Measurements from ENCODE around the gene PAFAH1B2. TPM values are rescaled to one million over a fixed set of nuclear protein-coding genes. Genes with fewer than 3 reads are reported as not detected.
A peak's percentile ranks its signal among the peaks of the same experiment; 100 is the strongest.
"Not testable (repeated sequence)": the region's sequence is repeated elsewhere in the genome, so short reads cannot be mapped to it uniquely, and the experiment has no call there.

The PAFAH1B2 gene
- polyA plus RNA-seq, 6 donors from 2014 or later: 18.0 to 23.3 (median 20.9) TPM

GRCh38 chr11:117110294-117110950 is 33.7 kb upstream of the PAFAH1B2 start:
- ATAC-seq (ENCODE audit: low read depth in 2 of 2): no peak
- H3K4me3 Mint-ChIP-seq: no peak overlapping the region
- no peak overlapping the region for H3K27ac Mint-ChIP-seq

GRCh38 chr11:117112497-117112896 is 31.6 kb upstream of the PAFAH1B2 start:
- H3K36me3 Mint-ChIP-seq; H3K27me3 Mint-ChIP-seq; H3K4me1 Mint-ChIP-seq; ATAC-seq (ENCODE audit: low read depth in 2 of 2); DNase-seq; H3K9me3 Mint-ChIP-seq: not testable (repeated sequence)
- H3K4me3 Mint-ChIP-seq: peak overlapping the region in 1 of 8 donors; percentile 40
- H3K27ac Mint-ChIP-seq: peak overlapping the region in 2 of 6 donors; percentile 60 to 88

More at GRCh38 chr11:117110294-117110950, 33.7 kb upstream of the PAFAH1B2 start:
- DNase-seq: no peak
- Mint-ChIP-seq H3K9me3 (no peaks in the 10 kb centered on the region), H3K36me3 (no peaks in the 10 kb centered on the region), H3K27me3 (no peaks in the 10 kb centered on the region), H3K4me1 (peaks cover 0 to 4% (median 4%) of the 10 kb centered on the region in 3 donors)

- not testable (repeated sequence) for H3K4me1 Mint-ChIP-seq; H3K9me3 Mint-ChIP-seq; ATAC-seq (ENCODE audit: low read depth in 2 of 2); H3K27me3 Mint-ChIP-seq; DNase-seq; H3K27ac Mint-ChIP-seq; H3K36me3 Mint-ChIP-seq; H3K4me3 Mint-ChIP-seq
Observed at GRCh38 chr11:117112939-117113338, 31.1 kb upstream of the PAFAH1B2 start.

GRCh38 chr11:117117681-117118080 is 26.4 kb upstream of the PAFAH1B2 start:
- Mint-ChIP-seq H3K9me3 (no peaks in the 10 kb centered on the region), H3K4me1 (no peaks in the 10 kb centered on the region), H3K27ac (peak overlapping the region in 1 of 6 donors; percentile 29), H3K36me3 (no peaks in the 10 kb centered on the region), H3K27me3 (no peaks in the 10 kb centered on the region), H3K4me3 (no peak overlapping the region)
- DNase-seq (no peak), ATAC-seq (ENCODE audit: low read depth in 2 of 2) (no peak)

- Mint-ChIP-seq H3K27ac (no peak overlapping the region), H3K4me1 (no peaks in the 10 kb centered on the region), H3K36me3 (no peaks in the 10 kb centered on the region), H3K27me3 (peaks cover 0 to 11% (median 0%) of the 10 kb centered on the region in 3 donors), H3K9me3 (no peaks in the 10 kb centered on the region), H3K4me3 (no peak overlapping the region)
- ATAC-seq (ENCODE audit: low read depth in 2 of 2): no peak
- no peak for DNase-seq
Observed at GRCh38 chr11:117121176-117121575, 22.9 kb upstream of the PAFAH1B2 start.

GRCh38 chr11:117122556-117122955 is 21.5 kb upstream of the PAFAH1B2 start:
- no peak overlapping the region for H3K27ac Mint-ChIP-seq
- no peak overlapping the region for H3K4me3 Mint-ChIP-seq
- H3K27me3 Mint-ChIP-seq: peaks cover 0 to 11% (median 0%) of the 10 kb centered on the region in 3 donors
- H3K4me1 Mint-ChIP-seq: no peaks in the 10 kb centered on the region
- no peak for ATAC-seq (ENCODE audit: low read depth in 2 of 2)
- no peaks in the 10 kb centered on the region for H3K36me3 Mint-ChIP-seq
- H3K9me3 Mint-ChIP-seq: no peaks in the 10 kb centered on the region
- no peak for DNase-seq

GRCh38 chr11:117126223-117126965 is 17.7 kb upstream of the PAFAH1B2 start:
- Mint-ChIP-seq H3K9me3 (no peaks in the 10 kb centered on the region), H3K36me3 (no peaks in the 10 kb centered on the region), H3K4me1 (no peaks in the 10 kb centered on the region), H3K27ac (peak overlapping the region in 1 of 6 donors; percentile 33), H3K4me3 (no peak overlapping the region), H3K27me3 (peaks cover 0 to 11% (median 0%) of the 10 kb centered on the region in 3 donors)
- no peak for ATAC-seq (ENCODE audit: low read depth in 2 of 2)
- DNase-seq: no peak

GRCh38 chr11:117127171-117127901 is 16.8 kb upstream of the PAFAH1B2 start:
- no peaks in the 10 kb centered on the region for H3K9me3 Mint-ChIP-seq
- no peak for DNase-seq
- no peaks in the 10 kb centered on the region for H3K4me1 Mint-ChIP-seq
- H3K27me3 Mint-ChIP-seq: peaks cover 0 to 11% (median 0%) of the 10 kb centered on the region in 3 donors
- H3K4me3 Mint-ChIP-seq: peak overlapping the region in 1 of 8 donors; percentile 9
- H3K36me3 Mint-ChIP-seq: no peaks in the 10 kb centered on the region
- no peak for ATAC-seq (ENCODE audit: low read depth in 2 of 2)
- H3K27ac Mint-ChIP-seq: peak overlapping the region in 3 of 6 donors; percentile 25 to 70 (median 29)

- Mint-ChIP-seq H3K27me3 (peaks cover 0 to 7% (median 0%) of the 10 kb centered on the region in 3 donors), H3K27ac (no peak overlapping the region), H3K36me3 (no peaks in the 10 kb centered on the region), H3K9me3 (no peaks in the 10 kb centered on the region), H3K4me1 (no peaks in the 10 kb centered on the region), H3K4me3 (no peak overlapping the region)
- no peak for ATAC-seq (ENCODE audit: low read depth in 2 of 2)
- no peak for DNase-seq
Observed at GRCh38 chr11:117128289-117128688, 15.8 kb upstream of the PAFAH1B2 start.

- not testable (repeated sequence) for H3K36me3 Mint-ChIP-seq; H3K27ac Mint-ChIP-seq; DNase-seq; H3K9me3 Mint-ChIP-seq; H3K4me3 Mint-ChIP-seq; ATAC-seq (ENCODE audit: low read depth in 2 of 2); H3K27me3 Mint-ChIP-seq; H3K4me1 Mint-ChIP-seq
Observed at GRCh38 chr11:117130396-117130795, 13.7 kb upstream of the PAFAH1B2 start.

- ATAC-seq (ENCODE audit: low read depth in 2 of 2) (no peak), DNase-seq (no peak)
- Mint-ChIP-seq H3K27ac (peak overlapping the region in 1 of 6 donors; percentile 14), H3K4me3 (no peak overlapping the region), H3K4me1 (no peaks in the 10 kb centered on the region), H3K36me3 (no peaks in the 10 kb centered on the region), H3K9me3 (no peaks in the 10 kb centered on the region), H3K27me3 (no peaks in the 10 kb centered on the region)
Observed at GRCh38 chr11:117130879-117131278, 13.2 kb upstream of the PAFAH1B2 start.

GRCh38 chr11:117134431-117134830 is 9.7 kb upstream of the PAFAH1B2 start:
- Mint-ChIP-seq H3K4me1 (no peaks in the 10 kb centered on the region), H3K27me3 (peaks cover 0 to 4% (median under 1%) of the 10 kb centered on the region in 3 donors), H3K36me3 (no peaks in the 10 kb centered on the region), H3K4me3 (no peak overlapping the region), H3K9me3 (no peaks in the 10 kb centered on the region), H3K27ac (no peak overlapping the region)
- DNase-seq (no peak), ATAC-seq (ENCODE audit: low read depth in 2 of 2) (no peak)

- H3K27ac Mint-ChIP-seq; H3K9me3 Mint-ChIP-seq; ATAC-seq (ENCODE audit: low read depth in 2 of 2); H3K36me3 Mint-ChIP-seq; DNase-seq; H3K27me3 Mint-ChIP-seq; H3K4me3 Mint-ChIP-seq; H3K4me1 Mint-ChIP-seq: not testable (repeated sequence)
Observed at GRCh38 chr11:117134979-117135378, 9.1 kb upstream of the PAFAH1B2 start.

All from naive B cell (primary cell).